GF-D8 (cell line): ENCODE results near the gene DHDDS.
"Not testable (repeated sequence)": the region's sequence is repeated elsewhere in the genome, so short reads cannot be mapped to it uniquely, and the experiment has no call there.

Source experiments
- DNase-seq: peaks from one replicate; lab custom pipeline; 2025; lab: John Stamatoyannopoulos, UW

Gene DHDDS

GRCh38 chr1:26477446-26478152, 45.5 kb downstream of the DHDDS start:
- no peak for DNase-seq

GRCh38 chr1:26478159-26478558, 46.0 kb downstream of the DHDDS start:
- DNase-seq, result no peak

- no peak for DNase-seq
Observed at GRCh38 chr1:26478988-26479387, 46.9 kb downstream of the DHDDS start.

GRCh38 chr1:26482921-26483320, 50.8 kb downstream of the DHDDS start:
- no peak for DNase-seq

GRCh38 chr1:26483980-26484379, 51.9 kb downstream of the DHDDS start:
- no peak for DNase-seq

- DNase-seq, result no peak
Observed at GRCh38 chr1:26490155-26490554, 58.0 kb downstream of the DHDDS start.

- no peak for DNase-seq
Observed at GRCh38 chr1:26493267-26493666, 61.1 kb downstream of the DHDDS start.

GRCh38 chr1:26493938-26494337, 61.8 kb downstream of the DHDDS start:
- DNase-seq, result no peak

GRCh38 chr1:26496861-26497260, 64.7 kb downstream of the DHDDS start:
- DNase-seq, result no peak

- no peak for DNase-seq
Observed at GRCh38 chr1:26498894-26499293, 66.8 kb downstream of the DHDDS start.

GRCh38 chr1:26500488-26501175, 68.5 kb downstream of the DHDDS start:
- no peak for DNase-seq

- not testable (repeated sequence) for DNase-seq
Observed at GRCh38 chr1:26510711-26511110, 78.6 kb downstream of the DHDDS start.

GRCh38 chr1:26515836-26516235, 83.7 kb downstream of the DHDDS start:
- not testable (repeated sequence) for DNase-seq

GRCh38 chr1:26516987-26517765, 85.1 kb downstream of the DHDDS start:
- DNase-seq, result no peak

GRCh38 chr1:26517766-26518049, 85.6 kb downstream of the DHDDS start:
- DNase-seq, result no peak

GRCh38 chr1:26518355-26518754, 86.2 kb downstream of the DHDDS start:
- no peak for DNase-seq

- DNase-seq, result no peak
Observed at GRCh38 chr1:26520339-26520738, 88.2 kb downstream of the DHDDS start.
